HG03060 (cell line): ENCODE data around the gene RNF212B.
"Not testable (repeated sequence)": the region's sequence is repeated elsewhere in the genome, so short reads cannot be mapped to it uniquely, and the experiment has no call there.

Experiments used
- ATAC-seq: cut with Tn5 transposase; IDR thresholded peaks from one replicate; pipeline ENCODE4 v1.9.1; 2021; ENCODE audit warnings: low read depth, moderate number of reproducible peaks; ENCODE audit not compliant: unreplicated experiment

RNF212B gene

DNA sequence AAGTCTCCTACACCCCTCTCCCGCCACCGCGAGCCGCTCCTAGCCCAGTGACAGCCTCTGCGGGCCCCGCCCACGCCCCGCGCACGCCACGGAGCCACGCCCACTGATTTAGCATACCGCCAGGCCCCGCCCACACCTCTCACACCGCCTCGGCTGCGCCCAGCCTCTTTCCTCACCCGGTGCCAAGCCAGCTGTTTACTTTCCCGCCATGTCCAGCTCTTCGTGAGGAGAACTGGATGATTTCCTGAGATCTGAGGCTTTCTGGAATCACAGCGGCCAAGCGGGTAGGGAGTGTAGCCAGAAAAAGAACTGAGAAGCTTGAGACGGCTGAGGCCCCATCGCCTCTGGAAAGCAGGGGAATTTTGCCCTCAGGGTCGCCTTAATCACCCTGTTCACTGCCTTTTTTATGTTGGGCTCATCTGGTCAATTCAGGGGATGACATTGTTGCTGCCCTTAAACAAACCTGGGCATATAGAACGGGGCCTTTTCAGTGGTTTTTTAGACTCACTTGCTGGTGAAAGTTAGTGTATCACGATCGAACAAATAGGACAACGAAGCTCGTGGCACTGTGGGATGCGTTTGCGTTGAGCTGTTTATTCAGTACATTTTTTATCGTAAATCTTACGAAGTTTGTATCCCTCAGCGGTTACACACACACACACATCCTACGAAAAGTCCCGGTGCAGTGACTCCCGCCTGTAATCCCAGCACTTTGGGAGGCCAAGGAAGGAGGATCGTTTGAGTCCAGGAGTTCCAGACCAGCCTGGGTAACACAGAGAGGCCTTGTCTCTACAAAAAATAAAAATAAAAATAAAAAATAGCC lies at the start of gene RNF212B:
TSS of gene RNF212B (plus strand) at position 165 of the 823 bp plus-strand sequence. CDS start 2,410 bp downstream, outside the sequence.
- ATAC-seq: no peak

GRCh38 chr14:23193432-23193831 lies 44.3 kb upstream of the RNF212B start:
- ATAC-seq: no peak

- ATAC-seq: no peak
These were observed 42.1 kb upstream of the RNF212B start for GRCh38 chr14:23195552-23196101.

DNA sequence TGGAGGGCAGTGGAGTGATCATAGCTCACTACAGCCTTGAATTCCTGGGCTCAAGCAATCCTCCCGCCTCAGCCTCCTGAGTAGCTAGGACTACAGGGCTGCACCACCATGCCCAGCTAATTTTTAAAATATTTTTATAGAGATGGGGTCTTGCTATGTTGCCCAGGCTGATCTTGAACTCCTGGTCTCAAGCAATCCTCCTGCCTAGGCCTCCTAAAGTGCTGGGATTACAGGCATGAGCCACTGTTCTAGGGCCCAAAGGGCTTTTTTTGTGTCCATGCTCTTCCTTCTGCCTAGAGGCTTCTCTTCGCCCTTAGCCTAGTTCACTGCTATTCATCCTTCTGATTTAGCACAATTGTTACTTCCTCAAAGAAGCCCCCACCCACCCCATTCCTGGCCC lies 41.2 kb upstream of the RNF212B start:
- not testable (repeated sequence) for ATAC-seq

- ATAC-seq: not testable (repeated sequence)
These were observed 38.6 kb upstream of the RNF212B start for GRCh38 chr14:23199141-23199540.

DNA sequence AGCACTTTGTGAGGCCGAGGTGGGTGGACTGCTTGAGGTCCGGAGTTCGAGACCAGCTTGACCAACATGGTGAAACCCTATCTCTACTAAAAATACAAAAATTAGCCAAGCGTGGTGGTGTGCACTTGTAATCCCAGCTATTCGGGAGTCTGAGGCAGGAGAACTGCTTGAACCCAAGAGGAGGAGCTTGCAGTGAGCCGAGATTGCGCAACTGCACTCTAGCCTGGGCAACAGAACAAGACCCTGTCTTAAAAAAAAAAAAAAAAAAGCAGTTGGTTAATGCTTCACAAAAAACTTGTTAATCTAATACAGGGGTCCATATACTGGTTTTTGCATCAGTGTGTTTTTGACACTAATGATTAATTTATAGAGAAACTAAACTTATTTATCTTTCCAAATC lies 35.7 kb upstream of the RNF212B start:
- no peak for ATAC-seq

- ATAC-seq: no peak
These were observed 31.2 kb upstream of the RNF212B start for GRCh38 chr14:23206422-23207145.

DNA sequence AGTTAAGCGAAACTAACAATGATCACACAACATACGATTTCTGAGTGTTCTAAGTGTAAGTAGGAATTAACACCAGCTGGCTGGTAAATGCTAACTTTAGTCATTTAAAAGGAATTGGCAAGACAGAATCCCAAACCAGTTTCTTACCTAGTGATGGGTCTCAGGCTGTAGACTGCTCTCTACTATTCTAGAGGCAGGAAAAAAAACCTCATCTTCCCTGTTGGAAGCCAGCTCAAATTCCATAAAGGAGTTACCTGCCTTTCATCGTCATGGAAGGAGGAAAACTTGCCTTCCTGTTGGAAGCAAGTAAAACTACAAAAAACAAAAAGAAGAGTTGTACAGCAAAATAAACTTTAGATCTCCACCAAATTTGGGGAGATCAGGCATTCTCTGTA lies 30.6 kb upstream of the RNF212B start:
- ATAC-seq: no peak

GRCh38 chr14:23208324-23208723 lies 29.4 kb upstream of the RNF212B start:
- ATAC-seq: no peak

GRCh38 chr14:23209651-23210423 lies 27.9 kb upstream of the RNF212B start:
- ATAC-seq: no peak

DNA sequence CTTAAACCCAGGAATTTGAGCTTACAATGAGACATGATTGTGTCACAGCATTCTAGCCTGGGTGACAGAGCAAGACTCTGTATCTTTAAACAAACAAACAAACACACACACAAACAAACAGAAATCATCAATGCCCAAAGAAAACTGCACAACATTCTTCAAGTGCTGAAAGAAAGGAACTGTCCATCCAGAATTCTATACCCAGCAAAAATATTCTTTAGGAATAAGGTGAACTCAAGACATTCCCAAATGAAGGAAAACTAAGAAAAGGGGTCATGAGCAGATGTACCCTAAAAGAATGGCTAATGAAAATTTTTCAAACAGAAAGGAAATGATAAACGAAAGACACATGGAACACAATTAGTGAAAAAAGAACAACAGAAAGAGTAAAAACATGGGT lies 22.3 kb upstream of the RNF212B start:
- no peak for ATAC-seq

DNA sequence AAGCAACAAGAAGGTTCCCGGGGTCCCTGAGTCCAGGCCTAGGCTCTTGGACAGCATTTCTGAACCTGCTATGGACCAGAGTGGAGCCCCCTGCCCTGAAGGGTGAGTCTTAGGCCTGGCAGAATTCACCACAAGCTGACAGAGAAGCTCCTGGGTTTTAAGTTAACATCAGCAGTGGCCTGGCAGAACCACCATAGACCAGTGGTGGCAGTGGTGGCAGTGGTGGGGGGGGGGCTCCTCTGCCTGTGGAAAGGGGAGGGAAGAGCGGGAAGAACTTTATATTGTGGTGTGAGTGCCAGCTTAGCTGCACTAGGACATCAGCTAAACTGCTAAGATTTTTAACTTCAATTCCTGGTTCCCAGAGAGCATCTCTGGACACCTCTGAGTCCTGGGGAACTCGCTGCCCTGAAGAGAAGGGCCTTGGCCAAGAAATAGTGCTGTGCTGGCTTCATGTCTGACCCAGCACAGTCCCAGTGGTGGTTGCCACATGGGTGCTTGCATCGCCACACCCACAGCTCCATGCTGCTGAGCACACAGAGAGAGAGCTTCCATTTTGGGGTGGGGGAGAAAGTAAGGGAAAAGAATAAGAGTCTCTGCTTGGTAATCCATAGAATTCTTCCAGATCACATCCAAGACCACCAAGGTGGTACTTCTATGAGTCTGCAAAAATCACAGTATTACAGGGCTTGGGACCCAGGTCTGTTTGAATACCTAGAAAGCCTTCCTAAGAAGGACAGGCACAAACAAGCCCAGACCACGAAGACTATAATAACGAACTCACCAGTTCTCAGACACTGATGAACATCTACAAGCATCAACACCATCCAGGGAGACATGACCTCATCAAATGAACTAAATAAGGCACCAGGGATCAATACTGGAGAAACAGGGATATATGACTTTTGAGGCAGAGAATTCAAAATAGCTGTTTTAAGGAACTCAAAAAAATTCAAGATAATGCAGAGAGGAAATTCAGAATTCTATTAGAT lies 20.4 kb upstream of the RNF212B start:
- no peak for ATAC-seq

DNA sequence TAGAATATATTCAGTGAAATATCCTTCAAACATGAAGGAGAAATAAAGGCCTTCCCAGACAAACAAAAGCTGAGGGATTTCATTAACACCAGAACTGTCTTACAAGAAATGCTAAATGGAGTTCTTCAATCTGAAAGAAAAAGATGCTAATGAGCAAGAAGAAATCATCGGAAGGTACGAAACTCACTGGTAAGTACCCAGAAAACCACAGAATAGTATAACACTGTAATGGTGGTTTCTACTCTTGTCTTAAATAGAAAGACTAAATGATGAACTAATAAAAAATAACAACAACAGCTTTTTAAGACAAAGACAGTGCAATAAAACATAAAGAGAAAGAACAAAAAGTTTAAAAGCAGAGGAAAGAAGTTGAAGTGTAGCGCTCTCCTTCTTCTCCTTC lies 18.7 kb upstream of the RNF212B start:
- ATAC-seq: no peak

GRCh38 chr14:23224958-23225357 lies 12.8 kb upstream of the RNF212B start:
- ATAC-seq: not testable (repeated sequence)

DNA sequence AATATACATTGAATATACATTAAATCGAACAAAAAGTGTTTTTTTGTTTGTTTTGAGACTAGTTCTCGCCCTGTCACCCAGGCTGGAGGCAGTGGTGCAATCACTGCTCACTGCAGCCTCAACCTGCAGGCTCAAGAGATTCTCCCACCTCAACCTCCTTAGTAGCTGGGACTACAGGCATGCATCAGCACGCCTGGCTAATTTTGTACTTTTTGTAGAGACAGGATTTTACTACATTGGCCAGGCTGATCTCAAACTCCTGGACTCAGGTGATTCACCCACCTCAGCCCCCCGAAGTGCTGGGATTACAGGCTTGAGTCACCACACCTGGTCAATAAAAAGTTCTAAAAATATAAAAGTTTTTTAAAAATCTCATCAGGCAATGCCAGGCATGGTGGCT lies 10.2 kb upstream of the RNF212B start:
- no peak for ATAC-seq

GRCh38 chr14:23228812-23229211 lies 8.9 kb upstream of the RNF212B start:
- ATAC-seq: no peak

DNA sequence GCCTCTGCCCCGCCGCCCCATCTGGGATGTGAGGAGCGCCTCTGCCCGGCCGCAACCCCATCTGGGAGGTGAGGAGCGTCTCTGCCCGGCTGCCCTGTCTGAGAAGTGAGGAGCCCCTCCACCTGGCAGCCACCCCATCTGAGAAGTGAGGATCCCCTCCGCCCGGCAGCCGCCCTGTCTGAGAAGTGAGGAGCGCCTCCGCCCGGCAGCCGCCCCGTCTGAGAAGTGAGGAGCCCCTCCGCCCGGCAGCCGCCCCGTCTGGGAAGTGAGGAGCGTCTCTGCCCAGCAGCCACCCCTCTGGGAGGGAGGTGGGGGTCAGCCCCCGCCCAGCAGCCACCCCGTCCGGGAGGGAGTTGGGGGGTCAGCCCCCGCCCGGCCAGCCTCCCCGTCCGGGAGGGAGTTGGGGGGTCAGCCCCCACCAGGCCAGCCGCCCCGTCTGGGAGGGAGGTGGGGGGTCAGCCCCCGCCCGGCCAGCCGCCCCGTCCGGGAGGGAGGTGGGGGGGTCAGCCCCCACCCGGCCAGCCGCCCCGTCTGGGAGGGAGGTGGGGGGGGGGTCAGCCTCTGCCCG lies 5.4 kb upstream of the RNF212B start:
- not testable (repeated sequence) for ATAC-seq

DNA sequence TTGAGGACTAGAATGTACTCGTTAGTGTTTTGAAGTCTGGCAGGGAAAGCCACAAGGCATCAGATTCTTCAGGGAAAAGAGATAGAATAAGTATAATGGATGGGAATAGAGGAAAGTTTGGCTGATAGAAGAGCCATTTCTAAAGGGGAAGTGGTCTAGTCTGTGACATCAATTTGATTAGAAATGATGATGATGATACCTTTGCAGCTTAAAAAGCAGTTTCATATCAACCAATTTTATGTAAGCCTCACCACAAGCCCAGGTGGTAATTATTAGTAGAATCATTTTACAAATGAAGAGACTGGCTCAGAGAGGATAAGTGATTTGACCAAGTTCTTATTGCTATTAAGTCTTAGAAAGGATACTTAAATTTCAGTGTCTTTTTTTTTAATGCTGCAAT lies 2.9 kb downstream of the RNF212B start:
- no peak for ATAC-seq

DNA sequence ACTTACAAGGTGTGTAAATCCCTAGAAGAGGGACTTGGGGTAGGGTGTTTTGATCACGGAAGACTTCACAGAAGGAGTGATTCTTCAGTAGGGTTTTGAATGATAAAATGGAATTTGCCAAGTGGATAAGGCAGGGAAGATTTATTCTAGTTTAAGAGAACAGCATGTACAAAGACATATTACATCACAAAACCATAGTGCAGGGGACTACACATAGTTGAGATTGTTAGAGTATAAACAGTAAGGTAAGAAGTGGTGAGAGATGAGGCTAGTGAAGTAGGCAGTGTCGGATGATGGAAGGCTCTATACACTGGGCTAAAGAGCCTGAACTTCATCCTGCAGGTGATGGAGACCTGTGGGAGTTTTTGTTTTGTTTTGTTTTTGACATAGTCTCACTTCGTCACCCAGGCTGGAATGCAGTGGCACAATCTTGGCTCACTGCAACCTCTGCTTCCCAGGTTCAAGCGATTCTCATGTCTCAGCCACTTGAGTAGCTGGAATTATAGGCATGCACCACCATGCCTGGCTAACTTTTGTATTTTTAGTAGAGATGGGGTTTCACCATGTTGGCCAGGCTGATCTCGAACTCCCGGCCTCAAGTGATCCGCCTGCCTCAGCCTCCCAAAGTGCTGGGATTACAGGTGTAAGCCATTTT lies 3.5 kb downstream of the RNF212B start:
- ATAC-seq: not testable (repeated sequence)
